Activated T-cell treated with anti-CD3 and anti-CD28 coated beads for 1 hour (primary cell): ENCODE measurements around the gene ZNF765.
A peak's percentile ranks its signal among the peaks of the same experiment; 100 is the strongest.
"Not testable (repeated sequence)": the region's sequence is repeated elsewhere in the genome, so short reads cannot be mapped to it uniquely, and the experiment has no call there.

Experiments
- DNase-seq: peaks from one replicate; pipeline ENCODE4 v3.0.0-alpha.2; 2020; ENCODE audit warnings: low read depth

The ZNF765 gene

GRCh38 chr19:53422551-53422950 is 27.6 kb downstream of the ZNF765 start:
- DNase-seq, result no peak

- not testable (repeated sequence) for DNase-seq
These were observed 28.1 kb downstream of the ZNF765 start for GRCh38 chr19:53423074-53423473.

- not testable (repeated sequence) for DNase-seq
These were observed 28.7 kb downstream of the ZNF765 start for GRCh38 chr19:53423680-53424079.

- peak; percentile 55 for DNase-seq
These were observed 30.1 kb downstream of the ZNF765 start for GRCh38 chr19:53424968-53425597.

- peak; percentile 98 for DNase-seq
These were observed 36.6 kb downstream of the ZNF765 start, which contains the start of gene ZNF761 for GRCh38 chr19:53431399-53432087. ZNF761 (plus strand) TSS chr19:53431984; CDS start chr19:53447269, 15,285 bp downstream.

- no peak for DNase-seq
These were observed 37.2 kb downstream of the ZNF765 start for GRCh38 chr19:53432088-53432661.

- DNase-seq, result not testable (repeated sequence)
These were observed 48.9 kb downstream of the ZNF765 start for GRCh38 chr19:53443809-53444208.

- DNase-seq, result not testable (repeated sequence)
These were observed 52.2 kb downstream of the ZNF765 start for GRCh38 chr19:53447196-53447595.

- DNase-seq, result no peak
These were observed 60.9 kb downstream of the ZNF765 start for GRCh38 chr19:53455828-53456227.

GRCh38 chr19:53460131-53460721 is 65.3 kb downstream of the ZNF765 start:
- not testable (repeated sequence) for DNase-seq

GRCh38 chr19:53461866-53462265 is 66.9 kb downstream of the ZNF765 start:
- DNase-seq, result no peak

GRCh38 chr19:53462861-53463260 is 67.9 kb downstream of the ZNF765 start:
- DNase-seq, result no peak

GRCh38 chr19:53463263-53463662 is 68.3 kb downstream of the ZNF765 start:
- no peak for DNase-seq

GRCh38 chr19:53466726-53467484 is 72.0 kb downstream of the ZNF765 start:
- DNase-seq, result no peak

- DNase-seq, result peak; percentile 97
These were observed 72.7 kb downstream of the ZNF765 start, which contains the start of gene ZNF813 for GRCh38 chr19:53467485-53468262. ZNF813 (plus strand) TSS chr19:53467733; CDS start chr19:53483823, 16,090 bp downstream.

- not testable (repeated sequence) for DNase-seq
These were observed 73.7 kb downstream of the ZNF765 start for GRCh38 chr19:53468628-53469027.

GRCh38 chr19:53471916-53472315 is 77.0 kb downstream of the ZNF765 start:
- no peak for DNase-seq

- DNase-seq, result not testable (repeated sequence)
These were observed 79.9 kb downstream of the ZNF765 start for GRCh38 chr19:53474832-53475231.

- DNase-seq, result not testable (repeated sequence)
These were observed 80.5 kb downstream of the ZNF765 start for GRCh38 chr19:53475470-53475869.
